Measurements from ENCODE around the gene GOLGA8S.

- TF ChIP-seq CTCF (IDR thresholded peaks at IDR 0.05) (no peak), POLR2A (IDR thresholded peaks at IDR 0.05) (no peak), POLR2AphosphoS5 (IDR thresholded peaks at IDR 0.05) (peak; percentile 60)
Measured at GRCh38 chr15:23397779-23398178, 43.2 kb downstream of the GOLGA8S start.

Measured in prostate gland (tissue), 2 donors.